Measurements from ENCODE around the gene SLC16A3. TPM values are rescaled to one million over a fixed set of nuclear protein-coding genes. Genes with fewer than 3 reads are reported as not detected.

Gene SLC16A3
- polyA plus RNA-seq, 1 of the 3 experiments (the other 2 are of a cell fraction) = 70.7 TPM

GRCh38 chr17:82283208-82283749 is 54.4 kb downstream of the SLC16A3 start (continued):
- TF ChIP-seq PBX3 (IDR thresholded peaks at IDR 0.05) = peak; percentile 69; the same call in 1 of the 2 replicates
- TF ChIP-seq NFIC (IDR thresholded peaks at IDR 0.05; ENCODE audit: borderline replicate concordance) = peak; percentile 99
- peak; percentile 50; the same call in 1 of the 2 replicates for TF ChIP-seq POLR2AphosphoS5 (IDR thresholded peaks at IDR 0.05; ENCODE audit: low read depth, low read length)
- TF ChIP-seq SMC3 (IDR thresholded peaks at IDR 0.05; ENCODE audit: low read depth, low read length) = no peak; the same call in 1 of the 2 replicates
- TF ChIP-seq RFX5 (IDR thresholded peaks at IDR 0.05; ENCODE audit: low read length) = no peak
- TF ChIP-seq GATA2 (CRISPR knock-in tag; IDR thresholded peaks at IDR 0.05) = 0 out of 2 replicates have a peak, but pooled peaks have one; percentile 27
- no peak; the same call in 1 of the 2 replicates for TF ChIP-seq RXRA (IDR thresholded peaks at IDR 0.05; ENCODE audit: borderline replicate concordance, low read depth)
- peak in 1 of 2 experiments; percentile 69; a peak in 3 of 4 replicates for TF ChIP-seq EP300 (IDR thresholded peaks at IDR 0.05; ENCODE audit: borderline replicate concordance in 1 of 2, low read depth in 1 of 2, low read length in 1 of 2)

- ChIA-PET CTCF (interaction anchor here (1.0 to 1.5 kb wide), 2 partner anchors 37 to 79 kb away, joined by 3 to 4 read pairs; no protein-coding TSS in a partner anchor), POLR2A (interaction anchor here (3.6 kb wide), 1 partner anchor 7 kb away, joined by 48 read pairs; no protein-coding TSS in a partner anchor)
- no peak overlapping the region for H3K4me2 ChIP-seq
- H2AFZ ChIP-seq (ENCODE audit: low read depth) = no peak overlapping the region
- H3K9ac ChIP-seq = no peak overlapping the region
- no peak overlapping the region for H3K4me3 ChIP-seq (ENCODE audit: low read depth in 2 of 2, low read length in 1 of 2)
- peaks cover 23 to 32% of the 10 kb centered on the region in 2 experiments; a peak in 3 of 4 replicates for H3K4me1 ChIP-seq (ENCODE audit: control insufficient read depth in 1 of 2, insufficient read depth in 2 of 2, low read depth in 1 of 2, low read length in 1 of 2)
- H3K9me2 ChIP-seq = no peaks in the 10 kb centered on the region
- H3K27ac ChIP-seq (ENCODE audit: low read depth in 2 of 2, low read length in 1 of 2) = no peak overlapping the region
- no peaks in the 10 kb centered on the region for H4K20me1 ChIP-seq (ENCODE audit: insufficient read depth)
- DNase-seq = no peak
- TF ChIP-seq RAD21 (IDR thresholded peaks at IDR 0.05; ENCODE audit: low read length) = no peak
- no peak for TF ChIP-seq RCOR1 (IDR thresholded peaks at IDR 0.05; ENCODE audit: low read length)
- TF ChIP-seq MEF2A (IDR thresholded peaks at IDR 0.05; ENCODE audit: borderline replicate concordance, low read depth) = no peak
- TF ChIP-seq TCF12 (IDR thresholded peaks at IDR 0.05) = no peak
- TF ChIP-seq PBX3 (IDR thresholded peaks at IDR 0.05) = no peak
- no peak for TF ChIP-seq FOSL2 (IDR thresholded peaks at IDR 0.05; ENCODE audit: borderline replicate concordance, low read depth)
- no peak for TF ChIP-seq CTCF (IDR thresholded peaks at IDR 0.05)
- TF ChIP-seq MAX (IDR thresholded peaks at IDR 0.05; ENCODE audit: low read depth) = no peak
- H3F3A ChIP-seq (replicated peaks; ENCODE audit: insufficient read depth) = peaks cover 14% of the 10 kb centered on the region
- no peaks in the 10 kb centered on the region for H3K36me3 ChIP-seq (replicated peaks in 1 of 2; ENCODE audit: control insufficient read depth in 1 of 2, insufficient read depth in 2 of 2, low read length in 1 of 2)
- H3K9me3 ChIP-seq = no peaks in the 10 kb centered on the region
- 81% methylated on average over 8 of the region's 8 CpGs for WGBS (ENCODE audit: low lambda C conversion rate)
- H3K79me2 ChIP-seq (ENCODE audit: insufficient read depth) = no peaks in the 10 kb centered on the region
- H3K27me3 ChIP-seq (ENCODE audit: insufficient read depth) = no peaks in the 10 kb centered on the region
These were observed 56.3 kb downstream of the SLC16A3 start for GRCh38 chr17:82285141-82285540.

Data from SK-N-SH (cell line).